GM18861 (cell line): ENCODE results near the gene DRAP1.

Experiments used
- ATAC-seq: cut with Tn5 transposase; IDR thresholded peaks from one replicate; pipeline ENCODE4 v1.9.1; 2021; ENCODE audit not compliant: unreplicated experiment

DRAP1 gene

DNA sequence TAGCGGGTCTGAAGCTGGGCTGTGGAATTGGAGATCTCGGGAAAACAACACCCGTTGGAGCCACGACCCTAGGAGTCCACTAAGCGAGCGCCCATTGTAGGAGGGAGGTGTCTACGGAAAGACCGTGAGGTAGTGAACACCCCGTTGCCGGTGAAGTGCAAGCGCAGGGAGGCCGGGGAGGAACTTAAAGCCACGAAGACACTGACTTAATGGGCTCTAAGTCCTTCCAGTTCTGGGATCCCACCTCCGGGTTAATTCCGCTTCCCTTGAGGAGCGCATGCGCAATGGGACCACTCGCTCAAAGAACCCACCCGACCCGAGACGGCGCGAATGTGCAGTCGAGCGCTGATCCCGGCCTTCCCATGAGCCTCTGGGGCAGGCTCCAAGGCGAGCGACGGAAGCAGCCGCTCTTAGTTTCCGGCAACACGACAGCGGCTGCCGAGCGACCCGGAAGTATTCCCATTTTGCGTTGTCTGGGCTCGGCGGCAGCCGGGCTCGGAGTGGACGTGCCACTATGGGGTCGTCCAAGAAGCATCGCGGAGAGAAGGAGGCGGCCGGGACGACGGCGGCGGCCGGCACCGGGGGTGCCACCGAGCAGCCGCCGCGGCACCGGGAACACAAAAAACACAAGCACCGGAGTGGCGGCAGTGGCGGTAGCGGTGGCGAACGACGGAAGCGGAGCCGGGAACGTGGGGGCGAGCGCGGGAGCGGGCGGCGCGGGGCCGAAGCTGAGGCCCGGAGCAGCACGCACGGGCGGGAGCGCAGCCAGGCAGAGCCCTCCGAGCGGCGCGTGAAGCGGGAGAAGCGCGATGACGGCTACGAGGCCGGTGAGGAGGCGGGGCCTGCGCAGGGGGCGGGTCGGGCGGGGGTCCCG lies 42.3 kb downstream of the DRAP1 start, which contains the start of gene SART1:
TSS of gene SART1 (plus strand) at position 468 of the 874 bp plus-strand sequence. CDS start at position 515, 47 bp downstream.
- ATAC-seq = peak; percentile 74

DNA sequence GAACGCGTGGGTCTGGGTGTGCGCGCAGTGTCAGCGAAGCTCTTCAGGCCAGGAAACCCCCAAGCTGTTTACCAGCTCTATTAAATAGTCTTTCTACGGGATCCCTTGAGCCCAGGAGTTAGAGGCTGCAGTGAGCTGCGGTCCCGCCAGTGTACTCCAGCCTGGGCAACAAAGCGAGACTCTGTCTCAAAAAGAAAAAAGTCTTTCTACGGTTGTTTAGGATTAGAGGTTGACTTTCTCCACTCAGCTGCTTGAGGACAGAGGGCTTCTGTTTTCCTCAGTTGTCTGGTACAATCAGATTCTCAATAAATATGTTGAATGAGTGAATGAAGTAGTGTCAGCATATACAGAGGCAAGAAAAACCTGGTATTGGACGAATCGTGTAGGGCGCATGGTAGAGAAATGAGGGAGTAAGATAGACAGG lies 42.9 kb downstream of the DRAP1 start:
- no peak for ATAC-seq

- no peak for ATAC-seq
Observed at GRCh38 chr11:65964906-65965305, 45.7 kb downstream of the DRAP1 start.

DNA sequence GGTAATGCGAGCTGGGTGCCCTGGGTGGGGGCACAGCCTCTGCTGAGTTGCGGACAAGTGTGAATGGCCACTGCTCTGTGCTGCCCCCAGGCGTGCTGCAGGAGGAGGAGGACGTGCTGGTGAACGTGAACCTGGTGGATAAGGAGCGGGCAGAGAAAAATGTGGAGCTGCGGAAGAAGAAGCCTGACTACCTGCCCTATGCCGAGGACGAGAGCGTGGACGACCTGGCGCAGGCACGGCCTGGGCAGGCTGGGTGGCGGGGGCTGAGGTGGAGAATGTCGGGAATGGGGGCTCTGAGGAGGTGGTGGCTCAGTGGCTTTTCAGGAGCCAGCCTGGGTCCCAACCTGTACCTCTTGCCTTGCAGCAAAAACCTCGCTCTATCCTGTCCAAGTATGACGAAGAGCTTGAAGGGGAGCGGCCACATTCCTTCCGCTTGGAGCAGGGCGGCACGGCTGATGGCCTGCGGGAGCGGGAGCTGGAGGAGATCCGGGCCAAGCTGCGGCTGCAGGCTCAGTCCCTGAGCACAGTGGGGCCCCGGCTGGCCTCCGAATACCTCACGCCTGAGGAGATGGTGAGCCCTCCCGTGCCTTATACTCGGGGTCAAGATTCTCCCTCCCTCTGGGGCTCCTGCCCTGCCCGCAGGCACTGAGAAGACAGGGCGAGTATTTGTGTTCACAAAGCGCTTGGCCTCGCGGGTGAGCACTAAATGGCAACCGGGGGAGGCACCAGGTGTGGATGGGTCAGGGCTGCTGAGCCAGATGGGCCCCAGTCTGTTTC lies 46.9 kb downstream of the DRAP1 start:
- no peak for ATAC-seq

- no peak for ATAC-seq
Observed at GRCh38 chr11:65967329-65967934, 48.2 kb downstream of the DRAP1 start.

GRCh38 chr11:65968600-65969482 lies 49.6 kb downstream of the DRAP1 start:
- ATAC-seq = no peak
